ENCODE measurements around the gene DYNC1I2. TPM values are rescaled to one million over a fixed set of nuclear protein-coding genes. Genes with fewer than 3 reads are reported as not detected.

Gene DYNC1I2
- total RNA-seq, 3 donors from 2014 or later (not counting 1 experiment from before 2014, with no cell fraction given) = 26.7 to 36.4 (median 30.2) TPM

- peaks cover 2 to 4% of the 10 kb centered on the region in 2 donors for H3K9me3 Mint-ChIP-seq
- WGBS (ENCODE audit: insufficient coverage) = 14% methylated on average over 1 of the region's 1 CpG
- intact Hi-C loops (cut with micrococcal nuclease) = no loop called here
- Histone ChIP-seq H3K27me3 (ENCODE audit: control insufficient read depth, insufficient read depth, low read length) (peaks cover 4% of the 10 kb centered on the region), H3K36me3 (ENCODE audit: control insufficient read depth, insufficient read depth, low read length) (no peaks in the 10 kb centered on the region), H3K4me3 (ENCODE audit: low read length) (no peak overlapping the region), H3K9me3 (ENCODE audit: control insufficient read depth, insufficient read depth, low read length) (no peaks in the 10 kb centered on the region), H3K4me1 (ENCODE audit: control insufficient read depth, insufficient read depth, low read length) (no peaks in the 10 kb centered on the region), H3K27ac (ENCODE audit: low read length) (no peak overlapping the region)
- H3K27ac Mint-ChIP-seq = no peak overlapping the region
- H3K4me1 Mint-ChIP-seq = no peaks in the 10 kb centered on the region
- ATAC-seq = no peak
- peaks cover 12% of the 10 kb centered on the region for H3K36me3 Mint-ChIP-seq
- DNase-seq = no peak
- no peak overlapping the region for H3K4me3 Mint-ChIP-seq
- TF ChIP-seq, protein P1, sequence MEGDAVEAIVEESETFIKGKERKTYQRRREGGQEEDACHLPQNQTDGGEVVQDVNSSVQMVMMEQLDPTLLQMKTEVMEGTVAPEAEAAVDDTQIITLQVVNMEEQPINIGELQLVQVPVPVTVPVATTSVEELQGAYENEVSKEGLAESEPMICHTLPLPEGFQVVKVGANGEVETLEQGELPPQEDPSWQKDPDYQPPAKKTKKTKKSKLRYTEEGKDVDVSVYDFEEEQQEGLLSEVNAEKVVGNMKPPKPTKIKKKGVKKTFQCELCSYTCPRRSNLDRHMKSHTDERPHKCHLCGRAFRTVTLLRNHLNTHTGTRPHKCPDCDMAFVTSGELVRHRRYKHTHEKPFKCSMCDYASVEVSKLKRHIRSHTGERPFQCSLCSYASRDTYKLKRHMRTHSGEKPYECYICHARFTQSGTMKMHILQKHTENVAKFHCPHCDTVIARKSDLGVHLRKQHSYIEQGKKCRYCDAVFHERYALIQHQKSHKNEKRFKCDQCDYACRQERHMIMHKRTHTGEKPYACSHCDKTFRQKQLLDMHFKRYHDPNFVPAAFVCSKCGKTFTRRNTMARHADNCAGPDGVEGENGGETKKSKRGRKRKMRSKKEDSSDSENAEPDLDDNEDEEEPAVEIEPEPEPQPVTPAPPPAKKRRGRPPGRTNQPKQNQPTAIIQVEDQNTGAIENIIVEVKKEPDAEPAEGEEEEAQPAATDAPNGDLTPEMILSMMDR (IDR thresholded peaks at IDR 0.05) = no peak
- H3K27me3 Mint-ChIP-seq (ENCODE audit: low read depth in 2 of 2) = peaks cover 22 to 49% of the 10 kb centered on the region in 2 donors
These were observed 31.7 kb upstream of the DYNC1I2 start for GRCh38 chr2:171655586-171655985.

- Mint-ChIP-seq H3K27me3 (ENCODE audit: low read depth in 2 of 2) (peaks cover 16 to 58% of the 10 kb centered on the region in 2 donors), H3K4me1 (no peaks in the 10 kb centered on the region), H3K27ac (no peak overlapping the region), H3K4me3 (no peak overlapping the region), H3K9me3 (no peaks in the 10 kb centered on the region), H3K36me3 (no peaks in the 10 kb centered on the region)
- peaks cover 4% of the 10 kb centered on the region for H3K27me3 ChIP-seq (ENCODE audit: control insufficient read depth, insufficient read depth, low read length)
- no peak overlapping the region for H3K4me3 ChIP-seq (ENCODE audit: low read length)
- intact Hi-C loops (cut with micrococcal nuclease) = no loop called here
- TF ChIP-seq, protein P1 (IDR thresholded peaks at IDR 0.05) = no peak
- no peaks in the 10 kb centered on the region for H3K9me3 ChIP-seq (ENCODE audit: control insufficient read depth, insufficient read depth, low read length)
- H3K27ac ChIP-seq (ENCODE audit: low read length) = no peak overlapping the region
- DNase-seq (no peak), ATAC-seq (no peak)
- H3K4me1 ChIP-seq (ENCODE audit: control insufficient read depth, insufficient read depth, low read length) = no peaks in the 10 kb centered on the region
- H3K36me3 ChIP-seq (ENCODE audit: control insufficient read depth, insufficient read depth, low read length) = no peaks in the 10 kb centered on the region
These were observed 20.2 kb upstream of the DYNC1I2 start for GRCh38 chr2:171667041-171667440.

- WGBS (ENCODE audit: insufficient coverage) = 91% methylated on average over 5 of the region's 5 CpGs
- intact Hi-C loops (cut with micrococcal nuclease) = no loop called here
- H3K27me3 Mint-ChIP-seq (ENCODE audit: low read depth in 2 of 2) = peaks cover 17 to 59% of the 10 kb centered on the region in 2 donors
These were observed 19.1 kb upstream of the DYNC1I2 start for GRCh38 chr2:171668183-171668582.

DNA sequence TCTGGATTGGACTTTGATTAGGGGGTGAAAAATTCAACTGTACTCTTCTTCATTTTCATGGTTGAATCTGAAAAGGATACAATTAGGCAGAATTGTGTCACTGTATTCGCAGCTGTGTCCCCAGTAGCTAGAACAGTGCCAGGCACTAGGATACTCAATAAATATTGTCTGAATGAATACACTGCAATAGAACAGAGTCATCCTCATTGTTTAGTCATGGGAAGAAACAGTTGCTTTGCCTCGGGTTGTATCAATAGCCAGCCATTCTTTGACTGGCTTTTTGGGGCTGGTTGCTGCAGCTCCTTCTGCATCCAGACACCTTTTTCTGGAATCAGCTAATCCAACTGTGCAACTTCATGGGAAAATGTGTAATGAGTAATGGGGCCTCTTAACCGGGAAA lies 18.1 kb upstream of the DYNC1I2 start:
- H3K9me3 ChIP-seq (ENCODE audit: control insufficient read depth, insufficient read depth, low read length) = no peaks in the 10 kb centered on the region
- no peak for ATAC-seq
- WGBS (ENCODE audit: insufficient coverage) = 56% methylated on average over 3 of the region's 3 CpGs
- no peaks in the 10 kb centered on the region for H3K4me1 ChIP-seq (ENCODE audit: control insufficient read depth, insufficient read depth, low read length)
- TF ChIP-seq, protein P1 (IDR thresholded peaks at IDR 0.05) = no peak
- intact Hi-C loops (cut with micrococcal nuclease) = no loop called here
- peaks cover 17 to 60% of the 10 kb centered on the region in 2 donors for H3K27me3 Mint-ChIP-seq (ENCODE audit: low read depth in 2 of 2)
- H3K27ac Mint-ChIP-seq = no peak overlapping the region
- no peak overlapping the region for H3K4me3 Mint-ChIP-seq
- DNase-seq = no peak
- H3K27ac ChIP-seq (ENCODE audit: low read length) = no peak overlapping the region
- no peaks in the 10 kb centered on the region for H3K36me3 ChIP-seq (ENCODE audit: control insufficient read depth, insufficient read depth, low read length)
- no peaks in the 10 kb centered on the region for H3K36me3 Mint-ChIP-seq
- H3K4me3 ChIP-seq (ENCODE audit: low read length) = no peak overlapping the region
- H3K4me1 Mint-ChIP-seq = no peaks in the 10 kb centered on the region
- H3K27me3 ChIP-seq (ENCODE audit: control insufficient read depth, insufficient read depth, low read length) = no peaks in the 10 kb centered on the region
- no peaks in the 10 kb centered on the region for H3K9me3 Mint-ChIP-seq

More at GRCh38 chr2:171668183-171668582, 19.1 kb upstream of the DYNC1I2 start:
- TF ChIP-seq, protein P1 (IDR thresholded peaks at IDR 0.05) = no peak
- no peak overlapping the region for H3K4me3 ChIP-seq (ENCODE audit: low read length)
- H3K4me1 Mint-ChIP-seq = no peaks in the 10 kb centered on the region
- no peaks in the 10 kb centered on the region for H3K4me1 ChIP-seq (ENCODE audit: control insufficient read depth, insufficient read depth, low read length)
- DNase-seq = no peak
- no peaks in the 10 kb centered on the region for H3K36me3 ChIP-seq (ENCODE audit: control insufficient read depth, insufficient read depth, low read length)
- H3K27me3 ChIP-seq (ENCODE audit: control insufficient read depth, insufficient read depth, low read length) = no peaks in the 10 kb centered on the region
- no peaks in the 10 kb centered on the region for H3K36me3 Mint-ChIP-seq
- no peak overlapping the region for H3K4me3 Mint-ChIP-seq
- H3K9me3 ChIP-seq (ENCODE audit: control insufficient read depth, insufficient read depth, low read length) = no peaks in the 10 kb centered on the region
- H3K27ac ChIP-seq (ENCODE audit: low read length) = no peak overlapping the region
- ATAC-seq = no peak
- H3K9me3 Mint-ChIP-seq = no peaks in the 10 kb centered on the region
- no peak overlapping the region for H3K27ac Mint-ChIP-seq
